Measurements from ENCODE around the gene ABCB6. TPM values are rescaled to one million over a fixed set of nuclear protein-coding genes. Genes with fewer than 3 reads are reported as not detected.
"Not testable (repeated sequence)": the region's sequence is repeated elsewhere in the genome, so short reads cannot be mapped to it uniquely, and the experiment has no call there.

Gene ABCB6
- total RNA-seq, 4 donors from 2014 or later, result 22.1 to 45.3 (median 31.6) TPM

- WGBS, 2 donors, result 0 to 1% methylated on average over 6 to 10 of the region's 76 CpGs
- H3K9me3 ChIP-seq, result no peaks in the 10 kb centered on the region
- H3K27me3 ChIP-seq, result no peaks in the 10 kb centered on the region
- peak in 3 of 6 experiments; percentile 31 to 50 (median 42) for TF ChIP-seq CTCF (IDR thresholded peaks at IDR 0.05)
- peak in 3 of 4 donors; percentile 92 to 97 (median 95) for TF ChIP-seq POLR2A (IDR thresholded peaks at IDR 0.05)
- H3K4me3 ChIP-seq, result peak within 1 kb of the TSS; percentile 70 to 83 (median 73)
- H3K4me1 ChIP-seq, result peaks cover 12 to 34% (median 14%) of the 10 kb centered on the region in 3 donors
- peak within 1 kb of the TSS; percentile 93 to 99 (median 97) for H3K27ac ChIP-seq
- intact Hi-C loops (cut with DNase I), result no loop called here
- peak; percentile 82 for DNase-seq
- H3K36me3 ChIP-seq, result peaks cover 6 to 37% (median 24%) of the 10 kb centered on the region in 3 donors
Observed at GRCh38 chr2:219206328-219207133, 12.2 kb downstream of the ABCB6 start, which contains the start of gene ZFAND2B. TSS of gene ZFAND2B (plus strand) at chr2:219206782. CDS start at chr2:219206988, 206 bp downstream.

GRCh38 chr2:219205981-219206327 lies 12.8 kb downstream of the ABCB6 start:
- Histone ChIP-seq H3K27ac (peak overlapping the region; percentile 93 to 99 (median 97)), H3K4me3 (peak overlapping the region; percentile 70 to 83 (median 73)), H3K36me3 (peaks cover 6 to 32% (median 23%) of the 10 kb centered on the region in 3 donors), H3K27me3 (no peaks in the 10 kb centered on the region), H3K9me3 (no peaks in the 10 kb centered on the region), H3K4me1 (peaks cover 12 to 34% (median 14%) of the 10 kb centered on the region in 3 donors)
- intact Hi-C loops (cut with DNase I), result no loop called here
- TF ChIP-seq CTCF (IDR thresholded peaks at IDR 0.05), result no peak
- no peak for TF ChIP-seq POLR2A (IDR thresholded peaks at IDR 0.05)
- no peak for DNase-seq
- 12 to 17% methylated on average over 5 to 7 of the region's 7 CpGs for WGBS, 2 donors

- peaks cover 0 to 24% (median 15%) of the 10 kb centered on the region in 3 donors for H3K36me3 ChIP-seq
- no peak overlapping the region for H3K27ac ChIP-seq
- 79 to 88% methylated on average over 5 of the region's 5 CpGs for WGBS, 2 donors
- DNase-seq, result no peak
- TF ChIP-seq POLR2A (IDR thresholded peaks at IDR 0.05) (no peak), CTCF (IDR thresholded peaks at IDR 0.05) (no peak)
- H3K9me3 ChIP-seq, result no peaks in the 10 kb centered on the region
- intact Hi-C loops (cut with DNase I), result no loop called here
- no peaks in the 10 kb centered on the region for H3K27me3 ChIP-seq
- H3K4me3 ChIP-seq, result no peak overlapping the region
- H3K4me1 ChIP-seq, result peaks cover 12 to 34% (median 14%) of the 10 kb centered on the region in 3 donors
Observed at GRCh38 chr2:219205165-219205538, 13.6 kb downstream of the ABCB6 start.

GRCh38 chr2:219204425-219205164 lies 14.2 kb downstream of the ABCB6 start:
- DNase-seq, result no peak
- Histone ChIP-seq H3K9me3 (no peaks in the 10 kb centered on the region), H3K27me3 (no peaks in the 10 kb centered on the region), H3K4me3 (no peak overlapping the region), H3K27ac (no peak overlapping the region), H3K36me3 (peaks cover 0 to 19% (median 9%) of the 10 kb centered on the region in 3 donors), H3K4me1 (peaks cover 12 to 34% (median 14%) of the 10 kb centered on the region in 3 donors)
- intact Hi-C loops (cut with DNase I), result no loop called here
- TF ChIP-seq POLR2A (IDR thresholded peaks at IDR 0.05), result no peak
- TF ChIP-seq CTCF (IDR thresholded peaks at IDR 0.05), result no peak
- WGBS, 2 donors, result 86 to 94% methylated on average over 7 of the region's 7 CpGs

GRCh38 chr2:219201331-219201730 lies 17.4 kb downstream of the ABCB6 start:
- DNase-seq; H3K36me3 ChIP-seq; H3K4me1 ChIP-seq; H3K27me3 ChIP-seq; intact Hi-C loops (cut with DNase I); H3K27ac ChIP-seq; H3K4me3 ChIP-seq; H3K9me3 ChIP-seq: not testable (repeated sequence)
- no CpG with 5 or more reads among the region's 21 CpGs for WGBS, 2 donors

- H3K36me3 ChIP-seq; H3K4me1 ChIP-seq; H3K4me3 ChIP-seq; DNase-seq; H3K9me3 ChIP-seq; intact Hi-C loops (cut with DNase I); H3K27ac ChIP-seq; H3K27me3 ChIP-seq: not testable (repeated sequence)
- WGBS, 2 donors, result 68 to 75% methylated on average over 17 to 18 of the region's 26 CpGs
Observed at GRCh38 chr2:219200502-219201326, 18.0 kb downstream of the ABCB6 start.
